Suprapubic skin (tissue), 4 donors: ENCODE results near the gene LRIT1. TPM values are rescaled to one million over a fixed set of nuclear protein-coding genes. Genes with fewer than 3 reads are reported as not detected.

Source experiments
- DNase-seq, 2 donors: peaks; one replicate each; pipeline ENCODE4 v3.0.0-alpha.2; 2019; ENCODE audit warnings: low spot score in 2 of 2
- H3K27ac ChIP-seq: fragments of 200-600 bp; sonication (generic); one replicate; pipeline ENCODE4 v1.5.1; 2019
- H3K27me3 ChIP-seq: fragments of 200-600 bp; sonication (generic); one replicate; pipeline ENCODE4 v1.5.1; 2019
- H3K36me3 ChIP-seq: fragments of 200-600 bp; sonication (generic); one replicate; pipeline ENCODE4 v1.5.1; 2019
- H3K4me1 ChIP-seq: fragments of 200-600 bp; sonication (generic); one replicate; pipeline ENCODE4 v1.5.1; 2019
- H3K4me3 ChIP-seq: fragments of 200-600 bp; sonication (generic); one replicate; pipeline ENCODE4 v1.5.1; 2019; ENCODE audit warnings: mild to moderate bottlenecking
- H3K9me3 ChIP-seq: fragments of 200-600 bp; sonication (generic); one replicate; pipeline ENCODE4 v1.5.1; 2019
- CTCF ChIP-seq, 2 donors: fragments of 200-600 bp in 1 of 2; fragments of 450-650 bp in 1 of 2; sonication (generic) in 1 of 2; IDR thresholded peaks; one replicate each; pipeline ENCODE4 v1.5.1; 2016 to 2019; ENCODE audit warnings: antibody characterized with exemption in 2 of 2, mild to moderate bottlenecking in 1 of 2, moderate library complexity in 1 of 2
- EP300 ChIP-seq: sonication (generic); formaldehyde crosslinking; IDR thresholded peaks from one replicate; pipeline ENCODE4 v1.6.1; 2017; ENCODE audit warnings: antibody characterized with exemption
- POLR2A ChIP-seq, 2 donors: fragments of 450-650 bp; IDR thresholded peaks; one replicate each; pipeline ENCODE4 v1.6.1; 2017; ENCODE audit warnings: antibody characterized with exemption in 2 of 2, mild to moderate bottlenecking in 2 of 2, moderate library complexity in 2 of 2
- POLR2AphosphoS5 ChIP-seq, 3 donors: sonication (generic); formaldehyde crosslinking; IDR thresholded peaks; one replicate each; pipeline ENCODE4 v1.6.1; 2017; ENCODE audit warnings: antibody characterized with exemption in 3 of 3
- WGBS: methylation state at CpG from one replicate; pipeline ENCODE4 v1.1.5; 2018; 5-methylcytosine and 5-hydroxymethylcytosine counted together
- total RNA-seq, 4 donors: library from RNA; depleted of rRNA; stranded (reverse); fragments of >200 nt; gene quantifications; one replicate each; pipeline ENCODE4 v1.1.0, GENCODE V29; 2016

LRIT1 gene
- total RNA-seq, 4 donors from 2014 or later: not detected

GRCh38 chr10:84191106-84191505 is 50.2 kb downstream of the LRIT1 start:
- 61% methylated on average over 5 of the region's 5 CpGs for WGBS
- Histone ChIP-seq H3K4me3 (no peak overlapping the region), H3K36me3 (no peaks in the 10 kb centered on the region), H3K9me3 (no peaks in the 10 kb centered on the region), H3K4me1 (peaks cover 32% of the 10 kb centered on the region), H3K27ac (no peak overlapping the region), H3K27me3 (peaks cover 29% of the 10 kb centered on the region)
- TF ChIP-seq POLR2A (IDR thresholded peaks at IDR 0.05): no peak
- no peak for TF ChIP-seq POLR2AphosphoS5 (IDR thresholded peaks at IDR 0.05)
- no peak for TF ChIP-seq EP300
- no peak for TF ChIP-seq CTCF (IDR thresholded peaks at IDR 0.05)
- no peak for DNase-seq

GRCh38 chr10:84190621-84191020 is 50.7 kb downstream of the LRIT1 start:
- H3K27me3 ChIP-seq: peaks cover 26% of the 10 kb centered on the region
- no peaks in the 10 kb centered on the region for H3K36me3 ChIP-seq
- 93% methylated on average over 3 of the region's 3 CpGs for WGBS
- TF ChIP-seq EP300 (no peak), POLR2AphosphoS5 (IDR thresholded peaks at IDR 0.05) (no peak), CTCF (IDR thresholded peaks at IDR 0.05) (no peak), POLR2A (IDR thresholded peaks at IDR 0.05) (no peak)
- peaks cover 29% of the 10 kb centered on the region for H3K4me1 ChIP-seq
- H3K9me3 ChIP-seq: no peaks in the 10 kb centered on the region
- no peak overlapping the region for H3K4me3 ChIP-seq
- DNase-seq: peak in 1 of 2 donors; percentile 55
- H3K27ac ChIP-seq: no peak overlapping the region

- H3K27ac ChIP-seq: no peak overlapping the region
- TF ChIP-seq POLR2AphosphoS5 (IDR thresholded peaks at IDR 0.05): no peak
- no peak for DNase-seq
- 71% methylated on average over 3 of the region's 3 CpGs for WGBS
- no peaks in the 10 kb centered on the region for H3K9me3 ChIP-seq
- H3K36me3 ChIP-seq: no peaks in the 10 kb centered on the region
- no peak overlapping the region for H3K4me3 ChIP-seq
- peaks cover 11% of the 10 kb centered on the region for H3K4me1 ChIP-seq
- H3K27me3 ChIP-seq: peaks cover 10% of the 10 kb centered on the region
Measured at GRCh38 chr10:84188815-84189214, 52.5 kb downstream of the LRIT1 start.

GRCh38 chr10:84185526-84186175 is 55.7 kb downstream of the LRIT1 start:
- WGBS: 55% methylated on average over 11 of the region's 11 CpGs

GRCh38 chr10:84184517-84184916 is 56.8 kb downstream of the LRIT1 start:
- no peak overlapping the region for H3K27ac ChIP-seq
- TF ChIP-seq EP300 (no peak), CTCF (IDR thresholded peaks at IDR 0.05) (no peak), POLR2A (IDR thresholded peaks at IDR 0.05) (no peak), POLR2AphosphoS5 (IDR thresholded peaks at IDR 0.05) (no peak)
- H3K9me3 ChIP-seq: no peaks in the 10 kb centered on the region
- H3K27me3 ChIP-seq: peaks cover 4% of the 10 kb centered on the region
- DNase-seq: no peak
- no peaks in the 10 kb centered on the region for H3K36me3 ChIP-seq
- 28% methylated on average over 3 of the region's 4 CpGs for WGBS
- H3K4me3 ChIP-seq: no peak overlapping the region
- no peaks in the 10 kb centered on the region for H3K4me1 ChIP-seq

More at GRCh38 chr10:84185526-84186175, 55.7 kb downstream of the LRIT1 start:
- Histone ChIP-seq H3K27me3 (peaks cover 4% of the 10 kb centered on the region), H3K27ac (no peak overlapping the region), H3K36me3 (no peaks in the 10 kb centered on the region), H3K4me1 (peaks cover 2% of the 10 kb centered on the region), H3K9me3 (no peaks in the 10 kb centered on the region), H3K4me3 (no peak overlapping the region)
- no peak for DNase-seq
- no peak for TF ChIP-seq CTCF (IDR thresholded peaks at IDR 0.05)
- TF ChIP-seq POLR2AphosphoS5 (IDR thresholded peaks at IDR 0.05): no peak
- TF ChIP-seq POLR2A (IDR thresholded peaks at IDR 0.05): no peak
- no peak for TF ChIP-seq EP300

GRCh38 chr10:84181631-84182030 is 59.7 kb downstream of the LRIT1 start:
- no peaks in the 10 kb centered on the region for H3K36me3 ChIP-seq
- H3K4me3 ChIP-seq: no peak overlapping the region
- DNase-seq: no peak
- H3K4me1 ChIP-seq: peaks cover 25% of the 10 kb centered on the region
- WGBS: 83% methylated on average over 3 of the region's 5 CpGs
- peaks cover 4% of the 10 kb centered on the region for H3K27me3 ChIP-seq
- no peak for TF ChIP-seq EP300
- no peak for TF ChIP-seq CTCF (IDR thresholded peaks at IDR 0.05)
- no peak for TF ChIP-seq POLR2AphosphoS5 (IDR thresholded peaks at IDR 0.05)
- no peak for TF ChIP-seq POLR2A (IDR thresholded peaks at IDR 0.05)
- no peaks in the 10 kb centered on the region for H3K9me3 ChIP-seq
- no peak overlapping the region for H3K27ac ChIP-seq
